Fibroblast of lung (primary cell): ENCODE data around the gene TMCC1.

Experiments
- CTCF ChIP-seq, 2 donors: IDR thresholded peaks in 1 of 2; conservative IDR thresholded peaks in 1 of 2; 1 replicate in 1 of 2; 2 replicates in 1 of 2; pipeline ENCODE4 v1.5.1; 2011 to 2012; ENCODE audit warnings: low read length in 2 of 2, control low read depth in 1 of 2, inconsistent platforms in 1 of 2, low read depth in 1 of 2, mild to moderate bottlenecking in 1 of 2
- EZH2 ChIP-seq: IDR thresholded peaks from 2 replicates; pipeline ENCODE4 v1.5.1; 2012; ENCODE audit warnings: low read length, control low read depth, mild to moderate bottlenecking; ENCODE audit errors: missing control alignments

- TF ChIP-seq EZH2 (no peak), CTCF (conservative IDR thresholded peaks at IDR 0.05 in 1 of 2, IDR thresholded peaks at IDR 0.05 in 1 of 2; ENCODE audit: low read depth in 1 of 2, low read length in 2 of 2) (no peak)
Measured at GRCh38 chr3:129809297-129809696, 84.2 kb downstream of the TMCC1 start.
